DMS153 (cell line): ENCODE measurements around the gene TCN1.
"Not testable (repeated sequence)": the region's sequence is repeated elsewhere in the genome, so short reads cannot be mapped to it uniquely, and the experiment has no call there.

ENCODE experiments used
- DNase-seq: peaks from one replicate; lab custom pipeline; 2025; lab: John Stamatoyannopoulos, UW

Gene TCN1

GRCh38 chr11:59857439-59858434 lies 8.6 kb downstream of the TCN1 start:
- DNase-seq: no peak

DNA sequence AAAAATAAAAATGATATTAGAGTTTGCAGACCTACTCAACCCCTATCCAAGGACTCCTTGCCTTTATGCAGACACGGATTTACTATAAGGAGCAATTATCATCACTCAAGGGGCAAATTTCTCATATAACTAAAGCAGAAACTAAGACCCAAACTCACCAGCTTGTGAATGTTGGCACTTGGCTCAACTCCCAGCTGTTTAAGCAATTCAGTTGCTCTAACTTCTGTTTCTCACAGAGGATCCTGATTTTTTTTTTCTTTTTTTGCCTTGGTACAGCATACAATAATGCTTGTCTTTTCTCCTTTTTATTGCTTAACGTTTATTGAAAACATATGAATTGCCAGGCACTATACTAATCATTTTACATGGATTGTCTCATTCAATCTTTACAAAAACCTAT lies 11.4 kb downstream of the TCN1 start:
- DNase-seq: no peak

- DNase-seq: not testable (repeated sequence)
These were observed 14.9 kb downstream of the TCN1 start for GRCh38 chr11:59851416-59851815.

GRCh38 chr11:59849551-59849950 lies 16.7 kb downstream of the TCN1 start:
- DNase-seq: not testable (repeated sequence)

GRCh38 chr11:59849129-59849528 lies 17.2 kb downstream of the TCN1 start:
- no peak for DNase-seq

GRCh38 chr11:59848439-59848838 lies 17.8 kb downstream of the TCN1 start:
- not testable (repeated sequence) for DNase-seq

- no peak for DNase-seq
These were observed 18.7 kb downstream of the TCN1 start for GRCh38 chr11:59847626-59848025.

DNA sequence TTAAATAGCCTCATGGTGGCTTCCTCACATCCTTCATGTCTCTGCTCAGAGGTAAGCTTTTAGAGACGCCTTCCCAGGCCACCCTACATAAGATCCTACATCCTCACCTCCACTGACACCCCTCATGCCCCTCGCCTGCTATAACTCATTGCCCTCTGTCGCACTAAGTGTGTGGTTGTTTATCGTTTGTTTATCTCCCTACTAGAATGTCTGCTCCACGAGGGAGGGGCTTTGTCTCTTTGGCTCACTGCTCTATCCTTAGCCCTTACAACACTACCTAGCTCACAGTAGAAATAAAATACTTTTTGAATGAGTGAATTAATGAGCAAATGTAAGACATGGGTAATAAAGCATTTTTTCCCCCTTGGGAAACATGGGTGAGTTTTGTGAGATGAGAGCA lies 19.7 kb downstream of the TCN1 start:
- DNase-seq: no peak

- no peak for DNase-seq
These were observed 20.9 kb downstream of the TCN1 start, which contains the start of gene CBLIF for GRCh38 chr11:59845399-59845798. Gene CBLIF, minus strand, starts transcription at chr11:59845499. Its CDS starts 46 bp downstream, at chr11:59845453.

DNA sequence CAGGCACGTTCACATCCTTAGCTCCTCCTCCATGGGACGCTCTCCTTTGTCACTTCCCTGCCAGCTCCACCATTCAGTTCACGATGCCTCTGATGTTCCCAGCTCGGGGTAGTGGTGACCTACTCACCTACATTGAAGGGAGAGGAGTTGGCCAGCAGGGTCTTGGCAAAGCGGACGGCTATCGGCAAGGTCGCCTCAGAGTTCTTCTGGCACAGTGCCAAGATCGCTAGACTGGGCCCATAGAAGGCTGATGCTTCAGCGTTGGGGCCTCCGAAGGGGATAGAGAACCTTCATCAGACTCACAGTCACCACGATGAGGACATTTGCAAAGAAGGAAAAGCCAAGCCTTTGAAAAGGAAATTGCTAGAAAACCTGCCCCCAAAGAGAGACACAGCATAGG lies 24.0 kb downstream of the TCN1 start:
- no peak for DNase-seq

- DNase-seq: no peak
These were observed 24.8 kb downstream of the TCN1 start for GRCh38 chr11:59841514-59841913.

- DNase-seq: no peak
These were observed 26.7 kb downstream of the TCN1 start for GRCh38 chr11:59839615-59840014.

DNA sequence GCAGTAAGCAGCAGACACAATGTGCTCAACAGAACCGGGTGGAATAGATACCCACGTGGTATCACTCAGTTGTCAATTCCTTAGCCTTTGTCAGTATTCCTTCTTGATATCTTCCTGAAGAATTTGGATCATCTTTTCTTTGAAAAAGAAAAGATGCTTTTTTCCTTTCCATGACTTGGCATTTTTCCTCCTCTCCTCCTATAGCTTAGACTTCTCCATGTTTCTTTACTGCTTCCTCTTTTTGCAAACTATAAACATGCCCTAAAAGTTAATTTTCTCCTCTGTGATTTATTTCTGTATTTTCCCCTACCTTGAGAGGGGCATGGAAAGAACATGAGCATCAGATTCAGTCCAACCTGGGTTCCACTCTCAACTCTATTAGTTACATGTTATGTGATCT lies 32.7 kb downstream of the TCN1 start:
- no peak for DNase-seq

DNA sequence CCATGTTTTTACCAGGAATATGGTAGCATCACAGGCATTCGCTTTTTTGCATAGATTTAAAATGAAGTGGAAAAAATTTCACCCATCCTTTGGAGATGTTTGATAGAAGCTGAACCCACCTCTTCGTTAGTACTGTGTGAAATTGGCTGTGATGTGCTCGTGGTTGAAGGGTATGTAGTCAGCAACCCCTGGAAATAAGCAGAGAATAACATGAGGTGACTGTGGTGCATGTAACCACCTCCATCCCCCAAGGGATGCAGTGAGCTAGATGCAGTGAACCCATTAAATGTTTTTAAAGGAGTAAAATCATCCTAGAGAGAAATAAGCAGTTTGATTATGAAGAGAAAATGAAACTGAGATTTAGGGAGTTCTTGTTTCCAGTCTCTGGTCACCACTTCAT lies 36.9 kb downstream of the TCN1 start:
- no peak for DNase-seq

DNA sequence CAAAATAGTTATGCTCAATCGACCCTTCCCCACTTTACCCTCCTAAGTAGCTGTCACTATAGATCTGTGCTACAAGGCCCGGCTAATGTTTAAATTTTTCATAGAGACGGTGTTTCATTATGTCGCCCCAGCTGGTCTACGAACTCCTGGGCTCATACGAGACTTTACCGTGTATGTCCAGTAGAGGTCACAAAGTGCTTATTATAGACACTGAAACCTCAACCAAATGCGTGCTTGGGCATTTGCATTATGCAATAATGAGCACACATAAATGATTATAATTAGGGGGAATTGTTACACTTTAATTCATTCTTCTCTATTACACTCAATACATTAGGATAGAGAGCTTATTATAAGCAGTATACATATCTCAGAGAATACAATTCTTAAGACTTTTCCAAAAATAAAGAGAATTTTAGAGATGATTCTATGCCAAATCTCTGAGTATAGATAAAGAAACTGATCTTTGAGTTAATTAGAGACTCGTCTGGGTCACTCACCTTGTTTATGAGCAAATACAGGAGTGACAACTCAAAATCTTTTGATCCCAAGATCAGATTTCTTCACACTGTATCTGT lies 43.2 kb downstream of the TCN1 start:
- DNase-seq: peak; percentile 65

GRCh38 chr11:59818572-59818971 lies 47.7 kb downstream of the TCN1 start:
- no peak for DNase-seq

- DNase-seq: not testable (repeated sequence)
These were observed 49.9 kb downstream of the TCN1 start for GRCh38 chr11:59816434-59816833.

DNA sequence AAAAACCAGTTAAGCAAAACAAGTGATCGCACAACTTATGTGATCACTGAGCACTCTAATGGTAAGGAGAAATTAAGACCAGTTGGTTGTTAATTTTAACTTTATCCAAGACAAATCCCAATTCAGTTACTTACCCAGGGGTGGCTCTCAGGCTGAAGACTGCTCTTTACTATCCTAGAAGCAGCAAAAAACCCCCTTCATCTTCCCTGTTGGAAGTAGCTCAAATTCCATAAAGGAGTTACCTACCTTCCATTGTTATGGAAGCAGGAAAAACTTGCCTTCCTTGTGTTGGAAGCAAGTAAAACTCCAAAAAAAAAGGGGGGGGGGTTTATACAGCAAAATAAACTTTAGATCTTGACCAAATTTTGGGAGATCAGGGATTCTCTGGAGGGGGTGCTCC lies 50.5 kb downstream of the TCN1 start:
- DNase-seq: no peak

DNA sequence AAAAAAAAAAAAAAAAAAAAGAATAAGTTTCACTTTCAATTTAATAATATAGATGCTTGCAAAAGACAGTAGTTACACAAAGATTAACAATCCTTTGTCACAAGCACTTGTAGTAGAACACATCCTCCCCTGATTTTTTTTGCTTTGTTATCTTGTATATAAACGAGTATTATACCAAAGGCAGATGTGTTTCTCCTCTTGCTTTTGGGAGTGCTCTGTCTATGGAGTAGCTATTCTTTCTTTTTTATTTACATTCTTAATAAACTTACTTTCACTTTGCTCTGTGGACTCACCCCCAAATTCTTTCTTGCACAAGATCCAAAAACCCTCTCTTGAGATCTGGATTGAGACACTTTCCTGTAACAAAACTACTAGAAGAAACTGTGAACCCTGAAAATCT lies 52.3 kb downstream of the TCN1 start:
- no peak for DNase-seq

DNA sequence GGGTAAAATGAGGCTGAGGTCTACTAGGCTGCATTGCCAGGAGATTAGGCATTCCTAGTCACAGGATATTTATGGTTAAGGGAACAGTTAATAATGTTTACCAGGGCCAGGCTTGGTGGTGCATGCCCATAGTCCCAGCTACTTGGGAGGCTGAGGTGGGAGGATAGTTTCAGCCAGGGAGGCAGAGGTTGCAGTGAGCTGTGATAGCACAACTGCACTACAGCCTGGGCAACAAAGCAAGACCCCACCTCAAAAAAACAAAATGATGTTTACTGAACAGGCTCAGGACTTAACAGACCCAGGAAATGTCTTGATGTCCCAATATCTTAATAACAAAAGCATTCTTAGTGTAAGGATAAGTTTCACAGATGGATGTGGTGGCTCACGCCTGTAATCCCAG lies 52.9 kb downstream of the TCN1 start:
- DNase-seq: no peak

DNA sequence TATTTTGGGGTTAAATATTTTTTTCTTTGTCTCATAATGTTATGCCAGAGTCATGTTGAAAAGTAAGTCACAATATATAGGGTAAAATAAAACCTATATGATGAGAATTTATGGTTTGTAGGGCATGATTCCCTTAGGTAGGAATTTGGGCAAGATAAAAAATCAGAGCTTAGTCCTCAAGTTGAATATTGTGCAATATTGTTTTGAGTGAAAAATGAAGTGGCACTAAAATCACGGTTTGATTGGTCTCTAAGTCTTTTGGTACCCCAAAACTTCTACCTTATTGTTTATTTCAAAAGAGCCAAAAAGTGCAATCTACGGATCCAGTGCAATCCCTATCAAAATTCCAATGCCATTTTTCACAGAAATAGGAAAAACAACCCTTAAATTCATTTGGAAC lies 54.1 kb downstream of the TCN1 start:
- no peak for DNase-seq

- DNase-seq: no peak
These were observed 55.4 kb downstream of the TCN1 start for GRCh38 chr11:59810911-59811259.

- peak; percentile 89 for DNase-seq
These were observed 55.9 kb downstream of the TCN1 start, which contains the start of gene MRPL16 for GRCh38 chr11:59810189-59810910. Gene MRPL16, minus strand, starts transcription at chr11:59810778. Its CDS starts 120 bp downstream, at chr11:59810658.
